SKM-1 (cell line): Measurements from ENCODE around the gene FAM149A.

Experiments used
- DNase-seq: peaks from one replicate; lab custom pipeline; 2025; ENCODE audit not compliant: unreplicated experiment; lab: John Stamatoyannopoulos, UW

The FAM149A gene

DNA sequence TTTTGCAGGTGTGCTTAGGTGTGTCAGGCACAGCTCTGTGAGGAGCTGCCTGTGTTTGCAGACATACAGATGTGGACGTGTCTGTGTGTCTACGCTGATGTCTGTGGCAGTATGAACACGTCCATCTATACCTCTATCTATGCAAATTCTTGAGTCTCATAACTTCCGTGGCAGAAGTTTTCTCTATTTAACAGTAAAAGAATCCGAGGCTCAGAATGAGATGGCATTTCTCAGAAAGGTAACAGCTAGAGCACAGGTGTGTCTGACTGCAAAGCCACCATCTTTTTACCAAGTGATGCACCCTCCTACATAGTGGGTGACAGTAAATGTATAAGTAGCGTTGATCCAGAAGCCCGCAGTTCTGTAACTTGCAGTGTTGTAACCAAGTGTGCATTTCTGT, 47.0 kb downstream of the FAM149A start:
- no peak for DNase-seq

DNA sequence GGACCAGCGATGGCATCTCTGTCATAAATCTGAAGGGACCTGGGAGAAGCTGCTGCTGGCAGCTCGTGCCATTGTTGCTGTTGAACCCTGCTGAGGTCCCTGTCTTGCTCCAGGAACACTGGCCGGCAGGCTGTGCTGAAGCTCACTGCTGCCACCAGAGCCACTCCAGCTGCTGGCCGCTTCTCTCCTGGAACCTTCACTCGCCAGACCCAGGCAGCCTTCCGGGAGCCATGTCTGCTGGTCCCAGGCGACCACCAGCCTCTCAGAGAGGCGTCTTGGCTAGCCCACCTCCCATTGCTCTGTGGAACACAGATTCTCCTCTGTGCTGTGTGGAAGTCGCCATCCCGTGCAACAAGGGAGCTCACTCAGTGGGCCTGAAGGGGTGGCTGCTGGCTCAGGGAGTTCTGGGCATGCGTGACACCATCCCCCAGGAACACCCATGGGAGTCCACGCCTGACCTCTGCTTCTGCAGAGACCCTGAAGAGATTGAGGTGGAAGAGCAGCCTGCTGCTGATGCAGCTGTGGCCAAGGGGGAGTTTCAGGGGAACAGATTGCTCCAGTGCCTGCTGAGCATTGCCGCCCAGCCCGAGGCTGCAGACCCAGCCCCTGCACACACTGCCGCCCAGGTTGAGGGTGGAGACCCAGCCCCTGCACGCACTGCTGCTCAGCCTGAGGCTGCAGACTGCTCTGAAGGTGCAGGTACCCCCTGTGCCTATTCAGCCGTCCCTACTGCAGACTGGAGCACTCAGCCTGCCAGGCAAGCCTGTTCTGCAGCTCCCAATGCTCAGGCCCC, 53.7 kb downstream of the FAM149A start:
- no peak for DNase-seq

DNA sequence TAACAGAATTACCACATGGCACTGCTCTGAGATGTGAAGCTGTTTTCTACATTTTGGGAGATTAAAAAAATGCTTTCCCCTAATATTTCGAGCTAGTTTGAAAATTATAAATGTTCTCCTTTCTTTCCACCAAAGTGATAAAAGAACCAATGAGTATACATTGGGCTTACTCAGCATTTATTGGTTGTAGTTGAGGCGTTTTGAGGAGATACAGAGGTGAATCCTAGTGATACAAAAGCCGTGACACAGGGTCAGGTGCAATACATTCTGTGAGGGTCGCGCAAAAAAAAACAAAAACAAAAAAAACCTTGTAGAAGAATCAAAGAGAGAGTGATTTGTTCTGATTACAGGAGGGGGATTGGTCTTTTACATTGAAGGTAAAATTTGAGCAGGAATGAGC, 54.5 kb downstream of the FAM149A start:
- DNase-seq, result no peak

DNA sequence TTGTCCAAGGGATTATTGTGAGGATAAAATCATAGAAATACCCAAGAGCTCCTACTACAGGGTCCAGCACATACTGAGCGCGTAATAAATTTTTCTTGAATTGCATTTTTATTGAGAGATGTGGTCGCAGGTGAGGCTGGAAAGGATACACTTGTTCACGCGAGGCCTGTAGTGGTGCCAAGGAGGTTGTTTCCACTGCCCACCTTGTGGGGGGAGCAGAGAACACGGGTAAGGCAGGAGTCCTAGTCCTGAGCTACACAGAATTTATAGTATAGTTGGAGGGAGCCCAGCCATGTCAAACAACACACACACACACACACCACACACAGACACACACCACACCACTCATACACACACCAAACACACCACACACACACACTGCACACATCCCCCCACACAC, 55.1 kb downstream of the FAM149A start:
- no peak for DNase-seq

DNA sequence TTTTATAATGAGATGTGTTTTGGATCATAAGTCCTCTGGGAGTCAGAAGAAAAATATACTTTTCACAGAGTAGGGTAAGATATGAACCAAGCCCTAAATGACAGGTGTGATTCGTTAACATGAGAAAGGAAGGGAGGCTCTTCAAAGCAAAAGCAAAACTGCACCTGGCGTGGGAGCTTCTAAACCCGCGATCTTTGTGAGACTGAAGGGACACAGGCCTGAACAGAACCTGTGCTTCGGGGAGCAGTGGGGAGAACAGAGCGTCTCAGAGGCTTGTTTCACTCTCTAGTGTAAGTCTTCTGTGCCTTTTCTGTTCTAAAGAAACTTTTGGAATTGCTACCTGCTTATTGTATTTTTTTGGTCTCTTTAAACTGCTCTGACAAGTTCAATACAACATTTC, 56.6 kb downstream of the FAM149A start:
- no peak for DNase-seq

DNA sequence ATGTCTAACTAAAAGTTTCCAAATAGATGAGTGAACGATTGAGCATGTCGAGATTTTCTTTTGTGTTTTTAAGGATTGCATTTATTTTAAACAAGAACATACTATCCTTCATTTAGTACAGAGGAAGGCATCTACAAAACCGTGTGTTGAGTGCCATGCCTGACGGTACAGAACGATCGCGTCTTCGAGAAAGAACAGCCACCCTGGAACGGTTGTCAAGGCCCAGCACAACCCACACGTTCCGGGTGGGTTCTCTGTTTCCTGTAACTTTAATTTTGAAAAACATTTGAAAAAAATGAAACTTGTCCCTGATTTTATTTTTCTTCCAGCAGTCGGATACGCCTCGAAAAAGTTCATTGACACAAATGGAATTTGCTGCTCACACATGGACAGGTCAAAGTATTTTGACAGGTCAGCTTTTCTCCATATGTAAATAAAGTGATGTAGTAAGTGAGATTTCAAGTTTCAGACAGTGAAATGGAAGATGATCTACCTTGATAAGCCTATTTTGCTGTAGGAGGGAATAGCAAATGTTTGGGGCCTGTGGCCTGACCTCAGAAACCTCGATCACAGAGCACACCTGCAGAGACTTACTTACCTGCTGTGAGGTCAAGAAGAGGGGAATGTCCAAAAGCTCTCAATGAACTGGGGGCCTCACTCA, 62.5 kb downstream of the FAM149A start:
- no peak for DNase-seq

DNA sequence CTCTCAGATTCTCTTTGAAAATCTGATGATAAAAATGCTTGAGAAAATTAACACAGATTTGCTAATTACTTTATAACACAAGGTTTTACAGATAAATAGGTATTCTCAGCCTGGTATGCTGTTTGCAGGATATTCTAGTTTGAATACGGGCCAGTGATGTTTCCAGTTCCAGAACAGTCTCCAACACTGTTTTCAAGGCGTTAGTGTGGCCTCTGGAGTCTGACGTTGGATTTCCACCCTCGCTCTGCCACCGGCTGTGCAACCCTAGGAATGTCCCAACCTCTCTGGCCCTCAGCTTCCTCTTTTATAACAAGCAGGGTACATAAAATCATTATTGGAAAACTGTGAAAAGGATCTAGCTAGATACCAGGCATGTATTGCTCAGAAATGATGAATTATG, 63.1 kb downstream of the FAM149A start:
- DNase-seq, result no peak

DNA sequence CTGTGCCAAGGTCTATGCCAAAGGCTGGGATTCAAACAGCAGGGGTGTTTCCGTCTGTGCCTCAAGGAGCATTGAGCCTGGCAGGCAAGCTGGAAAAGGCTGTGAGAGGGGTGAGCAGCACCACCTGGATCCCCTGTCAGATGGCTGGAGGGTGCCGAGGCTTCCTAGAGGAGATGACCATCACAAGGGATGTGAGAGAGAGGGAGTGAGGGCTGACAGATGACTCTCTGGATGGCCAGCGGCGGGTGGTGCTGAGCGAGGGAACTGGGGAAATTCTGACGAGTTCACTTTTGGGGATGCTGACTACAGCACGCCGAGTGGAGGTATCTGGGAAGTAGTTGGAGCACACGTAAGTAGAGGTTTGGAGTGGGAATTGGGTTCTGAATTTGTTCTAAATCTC, 64.2 kb downstream of the FAM149A start:
- DNase-seq, result no peak

DNA sequence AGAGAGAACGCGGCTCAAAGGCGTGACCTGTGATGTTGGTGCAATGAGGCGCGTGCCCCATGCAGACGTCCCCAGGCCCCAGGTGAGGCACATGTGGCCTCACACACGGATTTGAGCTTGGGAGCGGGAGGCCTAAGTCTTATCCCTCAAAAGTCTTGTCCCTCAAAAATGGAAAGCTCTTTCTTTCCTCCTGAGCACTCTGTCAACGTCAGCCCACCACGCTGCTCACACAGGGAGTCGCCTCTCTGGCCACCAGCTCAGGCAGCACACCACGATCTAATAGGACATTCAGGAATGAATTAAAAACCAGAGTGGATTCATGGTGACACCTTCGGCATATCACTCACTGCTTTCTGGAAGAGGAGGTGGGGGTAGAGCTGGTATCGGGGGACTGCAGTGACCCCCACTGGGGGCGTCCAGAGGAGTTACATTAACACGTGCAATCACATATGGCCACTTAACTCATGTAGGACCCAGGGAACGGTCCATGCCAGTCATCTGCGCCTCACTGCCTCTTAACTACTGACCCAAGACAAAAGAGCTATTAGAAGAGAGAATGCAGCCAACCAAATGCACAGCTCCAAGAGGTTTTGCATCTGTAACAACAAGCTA, 64.9 kb downstream of the FAM149A start:
- DNase-seq, result no peak

DNA sequence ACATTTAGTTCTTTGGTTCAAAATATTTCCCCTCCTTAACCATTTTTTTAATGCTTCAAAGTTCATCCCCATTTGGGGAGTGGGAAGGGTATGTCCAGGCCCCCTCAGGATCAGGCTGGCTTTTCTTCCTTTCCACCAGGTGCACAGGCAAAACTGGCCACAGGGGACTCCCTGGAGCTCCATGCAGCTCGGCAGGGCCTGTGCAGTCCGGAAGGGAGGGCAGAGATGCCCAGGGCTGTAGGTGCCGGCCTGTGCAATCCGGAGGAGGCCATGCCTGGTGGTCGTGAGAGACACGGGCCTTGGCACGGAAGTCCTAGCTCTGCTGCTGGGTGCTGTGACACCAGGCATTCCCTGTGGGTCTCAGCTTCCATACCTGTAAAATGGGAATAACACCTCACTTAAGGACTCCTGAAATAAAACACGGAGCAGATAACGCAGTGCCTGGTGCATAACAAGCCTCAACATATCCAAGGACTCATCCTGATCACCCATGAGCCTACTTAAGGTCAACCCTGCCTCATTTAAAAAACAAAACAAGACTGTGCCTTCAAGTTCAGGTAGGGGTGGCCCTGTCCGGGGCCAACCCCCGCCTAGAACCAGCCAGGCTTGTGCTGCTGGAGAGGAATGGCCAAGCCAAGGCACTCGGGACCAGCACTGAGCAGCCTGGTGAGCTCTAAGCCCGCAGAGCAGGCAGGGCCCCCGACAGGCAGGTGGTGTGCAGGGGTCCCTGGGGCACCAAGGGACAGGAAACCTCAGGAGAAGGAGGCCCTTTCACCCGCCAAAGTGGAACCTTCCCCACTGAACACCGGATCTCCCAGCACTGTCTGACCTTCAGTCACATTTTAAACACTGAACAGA, 65.7 kb downstream of the FAM149A start:
- DNase-seq, result no peak

DNA sequence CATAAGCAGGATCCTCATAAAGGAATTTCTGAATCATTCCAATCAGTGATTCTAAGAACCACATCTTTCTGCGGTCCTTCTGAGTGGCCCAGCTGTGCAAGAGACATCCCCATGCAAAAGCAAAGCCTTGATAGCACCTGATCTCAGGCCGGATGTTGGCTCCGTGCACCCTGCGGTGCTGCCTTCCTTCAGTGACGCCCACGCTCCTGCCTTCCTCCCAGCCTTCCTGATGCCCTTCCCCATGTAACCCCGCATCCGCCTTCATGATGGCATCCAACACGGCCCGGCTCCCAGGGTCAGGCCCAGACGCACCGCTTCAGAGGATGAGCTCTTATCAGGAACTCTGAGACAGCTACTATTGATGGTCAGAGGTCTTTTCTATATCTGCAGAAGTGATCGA, 66.5 kb downstream of the FAM149A start:
- no peak for DNase-seq

DNA sequence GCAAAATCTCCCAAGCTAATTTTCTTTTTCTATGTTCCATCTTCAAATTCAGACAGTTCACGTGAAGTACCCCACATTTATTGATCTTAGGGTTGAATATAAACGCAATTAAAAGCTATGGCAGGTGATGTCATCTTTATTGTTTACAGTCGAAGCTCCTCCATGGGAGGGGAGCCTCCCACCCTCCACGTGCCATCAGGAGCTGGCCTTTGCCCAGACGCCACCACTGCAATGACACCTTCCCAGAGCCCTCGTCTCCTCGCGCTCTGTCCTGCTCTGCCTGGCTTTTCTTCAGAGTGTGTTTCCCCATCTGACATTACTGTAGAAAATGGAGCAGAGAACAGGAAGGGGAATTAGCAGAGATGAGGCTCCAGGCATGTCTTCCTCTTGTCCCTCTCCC, 68.0 kb downstream of the FAM149A start:
- no peak for DNase-seq

DNA sequence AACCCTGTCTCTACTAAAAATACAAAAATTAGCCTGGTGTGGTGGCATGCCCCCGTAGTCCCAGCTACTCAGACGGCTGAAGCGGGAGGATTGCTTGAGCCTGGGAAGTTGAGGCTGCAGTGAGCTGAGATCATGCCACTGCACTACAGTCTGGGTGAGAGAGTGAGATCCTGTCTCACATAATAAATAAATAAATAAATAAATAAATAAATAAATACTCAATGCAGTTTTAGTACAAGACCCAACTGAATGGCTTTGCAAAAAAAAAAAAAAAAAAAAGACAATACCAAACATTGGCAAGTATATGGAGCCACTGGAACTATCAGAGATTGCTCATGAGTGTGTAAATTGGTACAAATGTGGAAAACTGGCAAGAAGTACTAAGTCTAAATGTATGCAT, 83.6 kb downstream of the FAM149A start:
- DNase-seq, result no peak

DNA sequence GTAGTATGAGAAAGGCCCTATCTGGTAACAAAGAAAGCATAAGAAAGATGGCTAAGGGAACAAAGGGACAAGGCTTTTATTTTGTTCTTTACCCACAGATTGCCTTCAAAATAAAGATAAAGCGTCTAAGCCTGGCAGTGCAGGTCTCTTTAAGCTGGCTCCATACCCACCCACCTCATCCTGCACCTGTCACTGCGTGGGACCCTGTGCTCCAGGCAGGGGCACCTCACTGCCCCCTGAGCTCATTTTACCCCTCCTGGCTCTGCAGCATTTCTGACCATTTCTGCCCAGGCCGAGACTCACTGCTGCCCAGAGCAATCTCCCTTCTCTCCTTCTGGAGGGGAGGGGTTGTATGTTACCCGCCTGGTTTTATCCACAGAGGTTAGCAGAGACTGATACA, 85.2 kb downstream of the FAM149A start:
- DNase-seq, result no peak

DNA sequence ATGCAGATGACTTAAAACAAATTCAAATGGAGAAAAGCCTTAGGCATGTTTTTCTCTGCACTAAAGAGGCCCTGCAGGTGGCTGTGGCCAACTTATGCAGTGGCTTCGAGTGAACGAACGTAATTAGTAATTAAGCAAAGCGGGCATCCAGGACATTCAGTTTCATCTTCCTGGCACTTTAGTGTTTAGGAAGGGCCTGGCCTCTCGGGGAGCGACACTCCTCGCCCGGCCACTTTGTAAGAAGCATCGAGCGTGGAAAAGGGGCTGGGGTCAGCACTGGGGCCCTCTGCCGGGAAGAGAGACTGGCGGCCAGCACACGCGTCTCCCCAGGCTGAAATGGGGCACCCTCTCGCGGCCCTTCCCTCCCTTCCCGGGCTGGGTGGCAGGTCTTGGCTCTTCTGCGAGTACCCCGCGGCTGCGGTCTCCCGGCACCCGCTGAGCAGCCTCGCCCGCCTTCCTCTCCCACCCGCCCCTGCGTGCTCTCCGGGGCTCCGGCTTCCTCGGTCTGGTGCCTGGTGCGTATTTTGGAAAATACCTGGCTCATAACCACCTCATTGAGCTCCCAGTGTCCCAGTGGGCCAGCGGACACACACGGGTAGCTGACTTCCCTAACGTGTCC, 86.2 kb downstream of the FAM149A start:
- DNase-seq, result no peak

DNA sequence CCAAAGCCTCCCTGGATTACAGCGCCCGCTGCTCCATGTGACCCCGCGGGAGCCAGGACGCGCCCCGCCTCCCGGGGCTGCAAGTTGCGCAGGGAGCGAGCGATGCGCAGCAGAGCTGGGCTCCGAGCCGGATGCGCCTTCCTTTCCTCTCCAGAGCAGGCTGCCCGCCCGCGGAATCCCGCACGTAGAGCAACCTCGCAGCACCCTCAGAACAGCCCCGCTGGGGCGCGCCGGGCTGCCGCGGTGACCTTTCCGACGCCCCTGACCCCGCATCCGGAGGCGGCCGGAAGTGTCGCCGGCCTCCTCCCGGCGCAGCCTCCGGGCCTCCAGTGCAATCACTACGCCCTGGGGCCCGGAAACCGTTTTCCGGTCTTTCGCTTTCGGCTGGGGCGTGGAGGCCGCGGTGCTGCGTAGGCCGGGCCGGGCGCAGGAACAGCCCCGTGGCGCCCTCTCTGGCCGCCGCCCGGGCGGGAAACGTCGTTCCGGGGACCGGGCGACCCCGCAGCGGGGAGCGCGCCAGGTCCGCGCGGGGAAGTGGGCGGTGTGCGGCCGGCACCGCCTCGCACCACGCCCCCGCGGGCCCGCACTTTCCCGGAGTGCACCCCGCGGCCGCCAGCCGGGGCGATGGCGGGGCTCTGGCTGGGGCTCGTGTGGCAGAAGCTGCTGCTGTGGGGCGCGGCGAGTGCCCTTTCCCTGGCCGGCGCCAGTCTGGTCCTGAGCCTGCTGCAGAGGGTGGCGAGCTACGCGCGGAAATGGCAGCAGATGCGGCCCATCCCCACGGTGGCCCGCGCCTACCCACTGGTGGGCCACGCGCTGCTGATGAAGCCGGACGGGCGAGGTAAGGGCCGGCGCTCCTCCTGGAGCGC, 86.9 kb downstream of the FAM149A start, which contains the start of gene CYP4V2:
Gene CYP4V2, plus strand, starts transcription at position 368 of the 866 bp plus-strand sequence. Its CDS starts 257 bp downstream, at position 625.
- DNase-seq, result peak; percentile 39

DNA sequence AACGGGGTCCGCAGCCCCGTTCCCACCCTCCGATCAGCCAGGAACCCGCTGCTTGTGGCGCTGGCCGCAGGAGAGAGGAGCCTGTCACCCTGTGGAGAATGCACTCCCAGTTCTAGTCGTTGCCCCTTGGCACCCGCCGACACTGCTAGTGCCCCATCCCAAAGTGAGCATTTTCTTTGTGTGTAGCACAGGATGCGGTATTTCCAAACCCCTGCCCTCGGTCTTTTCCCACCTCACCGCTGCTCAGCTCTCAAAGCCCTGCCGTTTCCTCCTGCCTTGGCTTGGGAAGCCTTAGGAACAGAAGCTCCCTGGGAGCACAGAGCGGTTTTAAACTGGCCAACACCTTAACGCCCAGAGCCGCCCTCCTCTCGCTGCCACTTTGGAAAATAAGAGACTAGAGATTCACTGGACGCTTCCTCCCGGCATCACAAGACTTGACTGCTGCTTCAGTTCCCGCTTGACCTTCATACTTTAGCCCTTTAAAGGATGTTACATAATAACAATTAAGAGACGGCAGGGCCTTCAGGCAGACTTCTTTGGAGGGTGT, 87.6 kb downstream of the FAM149A start:
- no peak for DNase-seq

DNA sequence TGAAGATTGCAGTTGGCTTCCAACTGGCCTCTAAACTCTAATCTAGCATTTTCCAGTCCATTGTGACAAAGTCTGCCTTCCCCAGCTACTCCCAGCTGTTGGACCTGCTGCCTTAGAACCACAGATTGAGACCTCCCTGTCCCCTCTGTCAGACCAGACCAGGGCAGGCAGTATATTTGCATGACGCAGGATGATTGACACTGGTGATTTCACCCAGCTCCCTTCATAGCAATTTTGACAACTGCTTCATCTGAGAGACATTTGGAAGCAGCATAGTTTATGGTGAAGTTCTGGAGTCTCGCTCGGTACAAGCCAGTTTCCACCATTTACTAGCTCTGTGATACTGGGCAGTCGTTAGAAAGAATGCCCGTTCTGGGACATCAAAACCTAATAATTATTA, 89.3 kb downstream of the FAM149A start:
- no peak for DNase-seq

DNA sequence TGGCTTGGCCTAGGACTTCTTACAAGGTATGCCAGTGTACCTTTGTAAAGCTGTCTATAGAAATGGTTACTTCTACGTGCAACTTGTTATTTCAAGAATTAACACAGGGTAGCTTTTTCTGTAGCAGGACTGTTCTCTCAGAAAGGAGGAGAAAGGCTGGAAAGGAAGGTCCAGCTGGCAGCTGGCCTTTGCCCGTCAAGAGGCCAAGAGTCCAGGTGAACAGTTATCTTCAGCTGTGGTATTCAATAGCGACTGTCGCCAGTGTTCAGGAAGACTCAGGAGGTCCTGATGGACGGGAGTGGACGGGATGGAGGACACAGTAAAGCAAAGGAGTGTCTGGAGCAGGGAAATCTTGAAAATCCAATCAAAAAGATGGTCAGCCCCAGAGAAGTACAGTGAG, 91.6 kb downstream of the FAM149A start:
- DNase-seq, result no peak

DNA sequence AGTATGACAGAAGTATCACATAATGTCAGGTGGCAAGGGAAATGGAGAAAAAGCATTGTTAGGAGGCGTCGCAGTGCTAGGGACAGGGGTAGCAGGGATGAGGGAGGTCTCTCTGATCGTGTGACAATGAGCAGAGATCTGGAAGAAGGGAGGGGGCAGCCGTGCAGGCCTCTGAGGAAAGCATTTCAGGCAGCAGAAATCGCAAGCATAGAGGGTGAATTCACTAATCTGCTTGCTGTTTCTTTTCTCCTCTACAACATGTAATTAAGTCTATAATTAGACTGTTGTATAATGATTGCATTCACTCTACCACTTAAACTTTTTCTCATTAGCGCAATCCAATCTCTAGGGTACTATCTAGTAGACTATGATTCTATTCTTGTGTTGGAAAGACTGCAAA, 96.0 kb downstream of the FAM149A start:
- no peak for DNase-seq
